Hematopoietic multipotent progenitor cell treated with erythropoietin and hydrocortisone succinate and interleukin-3 and kit ligand, for 8 days (in vitro differentiated cells): ENCODE measurements around the gene LHX2.

Source experiments
- DNase-seq: peaks from one replicate; pipeline ENCODE4 v3.0.0-alpha.2; 2015

The LHX2 gene

GRCh38 chr9:124035001-124035650 lies 23.6 kb downstream of the LHX2 start:
- no peak for DNase-seq

DNA sequence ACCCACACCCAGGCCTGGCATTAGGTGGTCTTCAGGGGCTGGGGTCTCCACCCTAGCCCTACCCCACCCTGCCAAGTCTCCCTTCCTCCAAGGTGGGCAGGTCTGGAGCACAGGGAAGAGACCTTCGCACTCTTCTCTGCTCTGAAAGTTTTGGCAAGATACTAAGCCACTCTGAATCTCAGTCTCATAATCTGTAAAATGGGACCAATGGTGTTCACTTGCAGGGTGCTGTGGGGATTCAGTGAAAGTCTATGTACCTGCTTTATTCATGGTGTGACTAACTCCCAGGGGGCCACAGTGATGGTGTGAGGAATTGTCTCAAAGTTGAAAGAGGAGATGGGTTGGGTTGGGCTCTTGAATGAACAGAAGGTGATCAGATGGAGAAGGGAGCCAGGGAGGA lies 25.0 kb downstream of the LHX2 start:
- no peak for DNase-seq

DNA sequence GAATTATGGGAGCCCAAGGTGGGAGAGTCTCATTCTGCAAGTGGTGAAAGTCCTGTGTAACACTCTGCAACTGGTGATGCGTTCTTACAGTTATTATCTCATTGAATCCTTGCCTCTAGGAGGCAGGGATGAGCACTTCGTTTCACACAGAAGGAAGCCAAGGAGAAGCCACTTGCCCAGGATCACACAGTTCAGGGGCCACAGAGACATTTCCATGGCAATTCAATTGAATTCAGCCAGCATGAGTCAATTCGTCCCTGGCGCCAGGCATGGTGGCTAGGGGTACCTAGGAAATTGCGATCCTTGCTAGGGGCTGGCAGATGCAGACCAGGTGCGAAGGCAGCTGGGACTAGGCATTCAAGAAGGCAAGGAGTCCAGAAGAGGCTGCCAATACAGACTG lies 26.2 kb downstream of the LHX2 start:
- DNase-seq, result no peak

DNA sequence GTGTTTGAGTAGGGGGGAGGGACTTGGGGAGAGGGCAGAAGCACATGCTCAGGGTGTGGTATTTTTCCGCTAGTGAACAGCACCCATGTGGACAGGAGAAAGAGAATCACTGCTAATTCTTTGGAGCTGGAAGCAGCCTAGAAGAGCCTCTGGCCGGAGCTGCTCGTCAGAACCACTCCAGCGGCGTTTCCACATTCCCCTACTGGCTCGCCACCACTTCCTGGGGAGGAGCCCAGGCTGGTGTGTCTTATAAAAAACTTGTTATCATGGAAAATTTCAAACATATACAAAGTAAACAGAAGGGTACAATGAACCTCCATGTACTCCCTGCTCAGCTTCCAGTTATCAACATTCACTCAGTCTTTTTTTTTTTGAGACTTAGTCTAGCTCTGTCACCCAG lies 26.7 kb downstream of the LHX2 start:
- DNase-seq, result no peak

DNA sequence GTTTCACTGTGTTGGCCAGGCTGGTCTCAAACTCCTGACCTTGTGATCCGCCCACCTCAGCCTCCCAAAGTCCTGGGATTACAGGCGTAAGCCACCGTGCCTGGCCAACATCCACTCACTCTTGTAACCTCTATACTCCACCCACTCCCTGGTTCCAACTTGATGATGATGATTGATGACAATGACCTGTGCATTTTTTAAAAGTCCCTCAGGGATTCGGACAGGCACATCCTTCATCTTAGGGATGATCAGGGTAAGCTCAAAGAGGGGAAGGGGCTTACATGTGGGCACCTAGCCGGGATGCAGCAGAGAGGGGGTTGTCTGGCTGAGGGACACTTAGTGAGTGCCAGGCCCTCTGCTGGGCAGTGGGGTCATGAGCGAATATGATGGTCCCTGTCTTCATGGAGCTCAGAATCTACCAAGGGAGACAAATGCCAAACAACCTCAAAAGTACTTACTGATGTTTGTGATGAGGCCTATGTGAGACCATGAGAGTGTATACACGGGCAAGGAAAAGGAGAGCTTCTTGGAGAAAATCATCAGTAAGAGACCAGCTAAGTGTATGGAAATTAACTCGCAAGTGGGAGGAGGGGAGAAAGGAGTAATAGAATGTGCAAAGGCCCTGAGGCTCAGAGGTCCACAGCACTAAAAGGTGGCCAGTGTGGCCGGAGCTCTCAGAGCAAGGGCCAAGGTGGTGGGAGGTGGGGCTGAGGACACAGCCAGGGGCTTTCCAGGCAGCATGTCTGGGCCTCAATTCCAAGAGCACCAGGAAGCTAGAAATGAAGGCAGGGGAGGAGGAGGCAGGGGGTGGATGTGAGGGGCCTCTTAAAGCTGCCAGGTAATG lies 27.4 kb downstream of the LHX2 start:
- DNase-seq, result no peak

- DNase-seq, result no peak
Measured at GRCh38 chr9:124040186-124040931, 28.8 kb downstream of the LHX2 start.

GRCh38 chr9:124040935-124041816 lies 29.6 kb downstream of the LHX2 start:
- DNase-seq, result no peak

DNA sequence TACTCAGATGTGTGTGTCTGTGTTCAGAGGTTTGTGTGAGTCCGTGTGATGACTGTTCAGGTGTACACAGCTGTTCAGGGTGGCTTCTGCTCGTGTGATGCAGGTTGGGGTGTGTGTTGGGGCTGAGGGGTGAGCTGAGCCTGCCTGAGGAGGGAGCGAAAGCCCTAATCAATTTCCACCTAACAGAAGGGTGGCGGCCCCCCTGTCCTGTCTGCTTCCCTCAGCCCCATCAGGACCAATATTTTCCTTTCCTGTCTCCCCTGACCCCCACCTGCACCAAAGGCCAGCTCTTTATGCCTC lies 30.2 kb downstream of the LHX2 start:
- DNase-seq, result no peak

GRCh38 chr9:124042201-124042721 lies 30.7 kb downstream of the LHX2 start:
- no peak for DNase-seq

- no peak for DNase-seq
Measured at GRCh38 chr9:124044448-124044847, 32.9 kb downstream of the LHX2 start.

- no peak for DNase-seq
Measured at GRCh38 chr9:124045076-124045829, 33.7 kb downstream of the LHX2 start.

- DNase-seq, result no peak
Measured at GRCh38 chr9:124045830-124046177, 34.2 kb downstream of the LHX2 start.

DNA sequence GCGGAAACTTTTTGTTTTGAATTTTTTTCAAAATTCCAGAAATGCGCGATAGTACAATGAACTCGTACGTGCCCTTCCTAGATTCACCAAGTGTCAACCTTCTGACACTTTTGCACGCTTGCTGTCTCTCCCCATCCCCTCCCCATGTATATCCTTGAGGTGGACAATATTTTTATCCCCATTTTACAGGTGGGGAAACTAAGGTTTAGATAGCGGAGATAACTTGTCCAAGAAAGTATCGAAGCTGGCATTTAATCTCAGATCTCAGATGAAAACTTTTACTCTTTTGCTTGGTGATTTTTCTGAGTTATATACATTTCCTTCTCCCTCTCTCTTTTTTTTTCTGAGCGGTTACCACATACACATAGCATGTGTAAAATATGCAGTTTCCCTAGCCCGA lies 34.6 kb downstream of the LHX2 start:
- DNase-seq, result no peak

- DNase-seq, result no peak
Measured at GRCh38 chr9:124047251-124047672, 35.7 kb downstream of the LHX2 start.

DNA sequence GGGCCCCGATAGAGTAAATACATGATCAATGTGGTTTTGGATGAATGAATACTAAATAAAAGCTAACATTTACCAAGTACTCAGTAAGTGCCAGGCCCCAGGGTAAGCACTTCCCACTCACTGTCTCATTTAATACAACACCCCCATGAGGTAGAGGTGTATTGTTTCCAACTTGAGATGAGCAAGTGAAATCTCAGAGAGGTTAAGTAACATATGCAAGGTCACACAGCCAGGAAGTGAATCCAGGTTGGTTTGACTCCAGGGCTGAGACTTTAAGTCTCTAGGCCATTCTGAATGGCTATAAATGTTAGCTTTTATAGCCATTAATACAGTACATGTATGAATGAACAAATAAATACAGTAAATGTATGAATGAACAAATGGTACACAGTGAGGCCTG lies 39.4 kb downstream of the LHX2 start:
- no peak for DNase-seq

DNA sequence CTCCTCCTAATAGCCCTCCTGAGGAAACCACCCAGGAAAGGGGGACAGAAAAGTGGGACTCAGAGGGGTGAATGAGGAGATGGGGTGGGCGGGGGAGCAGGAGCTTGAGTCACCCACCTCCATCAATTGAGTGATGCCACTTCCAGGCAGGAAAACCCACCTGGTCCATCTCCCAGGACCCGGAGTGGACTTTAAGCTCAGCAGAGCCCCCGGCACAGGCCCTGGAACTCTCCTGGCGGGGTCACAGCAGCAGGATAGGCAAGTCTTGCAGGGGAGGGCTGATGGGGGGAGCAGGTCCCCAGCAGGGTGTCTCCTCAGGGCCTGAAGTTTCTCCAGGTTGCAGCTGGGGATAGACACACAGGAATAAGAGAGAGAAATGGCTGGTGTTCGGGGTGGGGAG lies 40.8 kb downstream of the LHX2 start:
- DNase-seq, result no peak

DNA sequence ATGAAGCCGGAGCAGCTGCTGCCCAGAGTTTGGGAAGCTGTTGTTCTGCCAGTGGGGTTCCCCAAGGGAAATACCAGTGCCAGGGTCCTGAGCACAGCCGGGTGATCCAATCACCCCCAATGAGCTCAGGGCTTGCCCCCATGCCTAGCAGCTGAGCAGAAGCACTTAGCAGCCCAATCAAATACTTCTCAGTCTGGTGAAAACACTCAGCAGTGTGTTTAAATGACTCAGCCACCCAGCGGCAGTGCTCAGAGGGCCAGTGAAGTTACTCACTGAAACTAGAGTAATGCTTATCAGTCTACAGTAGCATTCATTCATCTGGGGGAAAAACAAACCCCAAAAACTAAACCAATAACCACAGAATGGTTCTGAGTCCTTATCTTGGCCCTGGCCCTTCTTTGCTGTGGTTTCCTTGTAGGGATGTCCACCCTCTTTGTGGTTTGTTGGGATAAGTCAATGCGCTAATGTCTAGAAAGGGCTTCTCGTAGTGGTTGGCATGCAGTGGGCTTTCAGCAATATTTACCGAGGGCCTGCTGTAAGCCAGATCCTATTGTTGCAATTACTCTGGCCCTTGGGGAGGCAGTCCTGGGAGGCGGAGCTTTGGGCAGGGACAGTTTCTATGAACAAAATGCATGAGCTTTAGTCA lies 43.1 kb downstream of the LHX2 start:
- DNase-seq, result peak; percentile 91

DNA sequence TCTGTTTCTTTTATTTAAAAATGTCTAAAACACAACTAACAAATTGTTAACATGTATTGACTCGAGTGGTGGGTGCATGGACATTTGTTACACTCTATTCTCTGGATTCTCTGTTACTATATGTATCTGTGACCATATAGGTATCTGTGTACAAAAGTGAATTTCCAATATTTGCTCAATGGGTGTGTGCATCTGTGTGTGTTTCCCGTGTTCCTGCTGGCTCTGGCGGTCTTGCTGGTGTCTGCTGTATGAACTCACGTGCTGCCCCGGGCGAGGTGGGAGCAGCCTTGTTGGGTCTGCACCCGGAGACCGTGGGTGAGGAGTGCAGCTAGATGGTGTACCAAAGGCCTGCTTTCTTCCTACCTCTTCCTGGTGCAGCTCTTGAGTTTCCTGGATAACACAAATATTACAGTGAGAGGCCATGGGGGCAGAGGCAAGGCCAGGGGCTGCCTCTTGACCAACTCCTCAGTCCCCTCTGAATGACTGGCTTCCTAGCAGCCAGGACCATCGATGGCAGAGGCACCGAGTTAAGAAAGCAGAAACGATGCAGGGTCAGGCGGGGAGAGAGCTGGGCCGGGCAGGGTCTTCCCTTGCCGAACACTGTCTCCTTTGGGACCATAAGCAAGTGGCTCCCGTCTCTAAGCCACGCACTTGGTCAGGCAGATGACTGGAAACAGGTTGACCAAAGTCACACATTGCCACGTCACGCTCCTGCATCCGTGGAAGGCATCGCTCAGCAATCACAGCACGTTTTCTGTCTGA lies 49.5 kb downstream of the LHX2 start:
- no peak for DNase-seq

DNA sequence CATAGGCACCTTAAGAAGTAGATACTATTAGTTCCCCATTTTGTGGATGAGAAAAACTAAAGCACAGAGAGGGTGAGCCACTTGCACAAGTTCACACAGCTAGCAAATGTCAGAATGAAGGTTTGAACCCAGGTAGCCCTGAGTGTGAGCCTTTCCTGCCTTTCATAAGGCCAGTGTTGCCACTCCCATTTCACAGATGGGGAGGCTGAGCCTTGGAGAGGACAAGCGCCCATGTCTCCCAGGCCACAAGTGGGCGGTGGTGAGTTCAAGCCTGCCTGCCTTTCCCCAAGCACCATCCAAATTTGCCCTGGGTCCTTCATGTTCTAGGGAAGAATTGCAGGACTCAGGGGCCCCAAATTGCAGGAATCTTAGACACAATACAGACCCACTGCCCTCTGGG lies 50.6 kb downstream of the LHX2 start:
- DNase-seq, result peak; percentile 46

DNA sequence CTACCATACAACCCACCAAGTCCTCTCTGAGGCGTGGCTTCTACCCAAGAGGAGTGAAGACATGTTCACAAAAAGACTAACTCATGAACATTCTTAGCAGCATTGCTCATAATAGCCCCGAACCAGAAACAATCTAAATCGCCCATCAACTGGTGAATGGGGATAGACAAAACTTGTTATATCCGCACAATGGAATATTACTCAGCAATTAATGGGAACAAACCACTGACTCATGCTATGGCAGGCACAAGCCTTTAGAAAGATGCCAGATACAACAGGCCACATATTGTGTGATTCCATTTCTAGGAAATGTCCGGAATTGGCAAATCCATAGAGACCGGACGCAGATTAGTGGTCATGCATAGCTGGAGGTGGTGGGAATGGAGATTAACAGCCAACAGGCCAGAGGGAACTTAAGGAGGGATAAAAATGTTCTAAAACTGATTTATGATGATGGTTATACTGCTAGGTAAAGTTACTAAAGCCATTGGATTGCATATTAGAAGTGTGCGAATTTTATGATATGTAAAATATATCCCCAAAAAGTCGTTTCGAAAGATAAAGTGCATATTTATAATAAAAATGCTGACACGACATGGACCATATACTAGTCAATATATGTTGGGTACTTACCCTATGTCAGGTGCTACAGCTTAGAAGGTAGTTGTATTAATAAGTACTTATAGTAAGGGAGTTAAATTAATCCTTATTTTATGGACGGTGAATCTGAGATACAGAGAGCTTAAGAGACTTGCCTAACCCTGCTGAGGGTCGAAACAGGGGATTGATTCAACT lies 55.4 kb downstream of the LHX2 start:
- no peak for DNase-seq
